Measurements from ENCODE around the gene ECHDC3. TPM values are rescaled to one million over a fixed set of nuclear protein-coding genes. Genes with fewer than 3 reads are reported as not detected.

The ECHDC3 gene
- total and polyA plus RNA-seq, 2 of the 13 experiments (the other 11 are each of a cell fraction or from before 2014, with no cell fraction given), result not detected

GRCh38 chr10:11810313-11810766 lies 68.2 kb downstream of the ECHDC3 start (continued):
- TF ChIP-seq ARID3A (IDR thresholded peaks at IDR 0.05; ENCODE audit: low read depth, low read length), result no peak
- TF ChIP-seq GTF2F1 (IDR thresholded peaks at IDR 0.05; ENCODE audit: low read length), result no peak
- TF ChIP-seq ZNF331 (CRISPR knock-in tag; IDR thresholded peaks at IDR 0.05), result 0 out of 2 replicates have a peak, but pooled peaks have one; percentile 23
- TF ChIP-seq ZNF292 (CRISPR knock-in tag; IDR thresholded peaks at IDR 0.05; ENCODE audit: borderline replicate concordance, low read depth), result peak; percentile 59; the same call in 1 of the 2 replicates
- no peak for TF ChIP-seq NFRKB (IDR thresholded peaks at IDR 0.05)
- TF ChIP-seq ZNF770 (CRISPR knock-in tag; IDR thresholded peaks at IDR 0.05), result peak; percentile 64
- TF ChIP-seq ZNF781 (CRISPR knock-in tag; IDR thresholded peaks at IDR 0.05; ENCODE audit: borderline replicate concordance, not compliant biosample characterization), result no peak
- peak; percentile 50 for TF ChIP-seq NR2F6 (IDR thresholded peaks at IDR 0.05)
- TF ChIP-seq NR2F6 (CRISPR knock-in tag; IDR thresholded peaks at IDR 0.05), result peak; percentile 73
- TF ChIP-seq IRF2 (CRISPR knock-in tag; IDR thresholded peaks at IDR 0.05), result peak; percentile 38; the same call in 1 of the 2 replicates
- TF ChIP-seq HMG20A (CRISPR knock-in tag; IDR thresholded peaks at IDR 0.05; ENCODE audit: borderline replicate concordance), result peak; percentile 65; the same call in 1 of the 2 replicates
- TF ChIP-seq ZBTB7B (CRISPR knock-in tag; IDR thresholded peaks at IDR 0.05), result peak; percentile 55; the same call in 1 of the 2 replicates
- TF ChIP-seq MZF1 (CRISPR knock-in tag; IDR thresholded peaks at IDR 0.05; ENCODE audit: borderline replicate concordance), result no peak
- TF ChIP-seq CHD2 (IDR thresholded peaks at IDR 0.05; ENCODE audit: low read depth, low read length), result no peak
- TF ChIP-seq HIC2 (CRISPR knock-in tag; IDR thresholded peaks at IDR 0.05; ENCODE audit: low read depth), result no peak
- peak; percentile 77 for TF ChIP-seq RARA (CRISPR knock-in tag; IDR thresholded peaks at IDR 0.05)
- TF ChIP-seq ZIK1 (CRISPR knock-in tag; IDR thresholded peaks at IDR 0.05; ENCODE audit: borderline replicate concordance, low read depth), result no peak
- TF ChIP-seq HNF1B (CRISPR knock-in tag; IDR thresholded peaks at IDR 0.05), result 0 out of 2 replicates have a peak, but pooled peaks have one; percentile 33
- TF ChIP-seq ARID5B (CRISPR knock-in tag; IDR thresholded peaks at IDR 0.05), result peak; percentile 78
- TF ChIP-seq SAP130 (CRISPR knock-in tag; IDR thresholded peaks at IDR 0.05; ENCODE audit: low read depth), result peak; percentile 62

Measured in HepG2 (cell line).